HEK293 (cell line): ENCODE data around the gene USP2.

Source experiments
- CTCF ChIA-PET: fragments of 350-600 bp; formaldehyde crosslinking; extraction: SDS; loops from one replicate; lab custom pipeline; 2021; ENCODE audit warnings: antibody characterized with exemption; lab: Yijun Ruan, JAX
- POLR2A ChIA-PET: fragments of 300-600 bp; formaldehyde crosslinking; extraction: SDS; loops from one replicate; lab custom pipeline; 2020; ENCODE audit warnings: antibody characterized with exemption, inconsistent platforms; lab: Yijun Ruan, JAX
- H3K27ac ChIP-seq: fragments of 200-500 bp; sonication (Bioruptor generic); 2 replicates; pipeline ENCODE4 v1.5.1; 2014; ENCODE audit warnings: low read depth, low read length, control low read depth, inconsistent platforms; ENCODE audit errors: extremely low read depth
- H3K36me3 ChIP-seq, 2 experiments: fragments of 200-500 bp in 1 of 2; sonication (Bioruptor generic) in 1 of 2; 1 replicate in 1 of 2; 2 replicates in 1 of 2; pipeline ENCODE4 v1.5.1; 2014 to 2017; ENCODE audit warnings: inconsistent platforms in 2 of 2, low read length in 2 of 2; ENCODE audit not compliant: control insufficient read depth in 2 of 2, insufficient read depth in 1 of 2
- H3K4me1 ChIP-seq: fragments of 200-500 bp; sonication (Bioruptor generic); 2 replicates; pipeline ENCODE4 v1.5.1; 2014; ENCODE audit warnings: mild to moderate bottlenecking, low read length, inconsistent platforms; ENCODE audit not compliant: control insufficient read depth, insufficient read depth
- H3K4me3 ChIP-seq: 2 replicates; pipeline ENCODE4 v1.5.1; 2011; ENCODE audit warnings: low read depth, mild to moderate bottlenecking, control low read depth, low read length, moderate library complexity
- H3K9me3 ChIP-seq: fragments of 200-500 bp; sonication (Bioruptor generic); 2 replicates; pipeline ENCODE4 v1.5.1; 2014; ENCODE audit warnings: low read depth, low read length, inconsistent platforms; ENCODE audit not compliant: control insufficient read depth, insufficient read depth
- AEBP2 ChIP-seq: fragments of 450-650 bp; formaldehyde crosslinking; IDR thresholded peaks from 2 replicates; pipeline ENCODE4 v1.5.1; 2016; ENCODE audit warnings: missing biosample characterization, missing genetic modification characterization, borderline replicate concordance
- GFI1B ChIP-seq: fragments of 450-650 bp; formaldehyde crosslinking; IDR thresholded peaks from 2 replicates; pipeline ENCODE4 v1.5.1; 2016; ENCODE audit warnings: missing biosample characterization, missing genetic modification characterization
- HOXC10 ChIP-seq: sonication (generic); formaldehyde crosslinking; IDR thresholded peaks from 2 replicates; pipeline ENCODE4 v1.8.1; 2023; ENCODE audit warnings: mild to moderate bottlenecking, missing genetic modification reagents
- HOXD13 ChIP-seq: sonication (generic); formaldehyde crosslinking; IDR thresholded peaks from 2 replicates; pipeline ENCODE4 v1.8.0; 2022; ENCODE audit warnings: missing genetic modification reagents, borderline replicate concordance
- MEIS1 ChIP-seq: sonication (generic); formaldehyde crosslinking; IDR thresholded peaks from 2 replicates; pipeline ENCODE4 v1.8.1; 2022; ENCODE audit warnings: missing genetic modification reagents, mild to moderate bottlenecking, borderline replicate concordance
- ZNF140 ChIP-seq: fragments of 450-650 bp; formaldehyde crosslinking; IDR thresholded peaks from 2 replicates; pipeline ENCODE4 v1.5.1; 2016; ENCODE audit warnings: missing biosample characterization, missing genetic modification characterization
- ZNF169 ChIP-seq: fragments of 450-650 bp; formaldehyde crosslinking; IDR thresholded peaks from 2 replicates; pipeline ENCODE4 v1.5.1; 2016; ENCODE audit warnings: missing biosample characterization, missing genetic modification characterization
- ZNF174 ChIP-seq: fragments of 450-650 bp; formaldehyde crosslinking; IDR thresholded peaks from 2 replicates; pipeline ENCODE4 v1.5.0; 2017; ENCODE audit warnings: missing biosample characterization, mild to moderate bottlenecking, missing genetic modification characterization
- ZNF19 ChIP-seq: fragments of 450-650 bp; formaldehyde crosslinking; IDR thresholded peaks from 2 replicates; pipeline ENCODE4; 2016; ENCODE audit warnings: missing biosample characterization, missing genetic modification characterization, low read depth
- ZNF2 ChIP-seq: fragments of 450-650 bp; formaldehyde crosslinking; IDR thresholded peaks from 2 replicates; pipeline ENCODE4 v1.5.1; 2016; ENCODE audit warnings: missing biosample characterization, missing genetic modification characterization
- ZNF214 ChIP-seq: fragments of 450-650 bp; formaldehyde crosslinking; IDR thresholded peaks from 2 replicates; pipeline ENCODE4 v1.5.1; 2017; ENCODE audit warnings: missing biosample characterization, mild to moderate bottlenecking, missing genetic modification characterization, borderline replicate concordance
- ZNF23 ChIP-seq: fragments of 450-650 bp; formaldehyde crosslinking; IDR thresholded peaks from 2 replicates; pipeline ENCODE4 v1.5.1; 2016; ENCODE audit warnings: missing biosample characterization, missing genetic modification characterization, borderline replicate concordance
- ZNF248 ChIP-seq: fragments of 450-650 bp; formaldehyde crosslinking; IDR thresholded peaks from 2 replicates; pipeline ENCODE4 v1.5.1; 2017; ENCODE audit warnings: missing biosample characterization, missing genetic modification characterization
- ZNF274 ChIP-seq, 2 experiments: fragments of 200-500 bp in 1 of 2; fragments of 450-650 bp in 1 of 2; sonication (Bioruptor generic) in 1 of 2; formaldehyde crosslinking in 1 of 2; IDR thresholded peaks; 2 replicates each; pipeline versions ENCODE4 v1.5.1 to v1.6.1; 2014 to 2016; ENCODE audit warnings: borderline replicate concordance in 1 of 2, inconsistent platforms in 1 of 2, low read length in 1 of 2, missing biosample characterization in 1 of 2, missing genetic modification characterization in 1 of 2
- ZNF311 ChIP-seq: fragments of 450-650 bp; formaldehyde crosslinking; IDR thresholded peaks from 2 replicates; pipeline ENCODE4 v1.5.1; 2017; ENCODE audit warnings: missing biosample characterization, missing genetic modification characterization, borderline replicate concordance
- ZNF585B ChIP-seq: fragments of 450-650 bp; formaldehyde crosslinking; IDR thresholded peaks from 2 replicates; pipeline ENCODE4 v1.5.1; 2016; ENCODE audit warnings: missing biosample characterization, missing genetic modification characterization
- ZNF624 ChIP-seq: fragments of 450-650 bp; formaldehyde crosslinking; IDR thresholded peaks from 2 replicates; pipeline ENCODE4 v1.5.1; 2017; ENCODE audit warnings: missing biosample characterization, missing genetic modification characterization
- ZNF776 ChIP-seq: fragments of 450-650 bp; formaldehyde crosslinking; IDR thresholded peaks from 2 replicates; pipeline ENCODE4 v1.5.0; 2017; ENCODE audit warnings: missing biosample characterization, missing genetic modification characterization, borderline replicate concordance
- ZNF830 ChIP-seq: fragments of 450-650 bp; IDR thresholded peaks from 2 replicates; pipeline ENCODE4 v1.5.0; 2018; ENCODE audit warnings: missing biosample characterization, missing genetic modification characterization, low read depth, mild to moderate bottlenecking, moderate library complexity
- ZNF843 ChIP-seq: fragments of 450-650 bp; formaldehyde crosslinking; IDR thresholded peaks from 2 replicates; pipeline ENCODE4 v1.5.1; 2016; ENCODE audit warnings: missing biosample characterization, missing genetic modification characterization
- TF ChIP-seq, protein P1 (sequence below): fragments of 450-650 bp; formaldehyde crosslinking; optimal IDR thresholded peaks from 2 replicates; pipeline ENCODE3; 2016; ENCODE audit warnings: missing biosample characterization, mild to moderate bottlenecking, missing genetic modification characterization
- TF ChIP-seq, protein P2 (sequence below): fragments of 450-650 bp; formaldehyde crosslinking; conservative IDR thresholded peaks from 2 replicates; pipeline ENCODE4 v1.5.1; 2016; ENCODE audit warnings: low read depth, missing biosample characterization, missing genetic modification characterization

USP2 gene

DNA sequence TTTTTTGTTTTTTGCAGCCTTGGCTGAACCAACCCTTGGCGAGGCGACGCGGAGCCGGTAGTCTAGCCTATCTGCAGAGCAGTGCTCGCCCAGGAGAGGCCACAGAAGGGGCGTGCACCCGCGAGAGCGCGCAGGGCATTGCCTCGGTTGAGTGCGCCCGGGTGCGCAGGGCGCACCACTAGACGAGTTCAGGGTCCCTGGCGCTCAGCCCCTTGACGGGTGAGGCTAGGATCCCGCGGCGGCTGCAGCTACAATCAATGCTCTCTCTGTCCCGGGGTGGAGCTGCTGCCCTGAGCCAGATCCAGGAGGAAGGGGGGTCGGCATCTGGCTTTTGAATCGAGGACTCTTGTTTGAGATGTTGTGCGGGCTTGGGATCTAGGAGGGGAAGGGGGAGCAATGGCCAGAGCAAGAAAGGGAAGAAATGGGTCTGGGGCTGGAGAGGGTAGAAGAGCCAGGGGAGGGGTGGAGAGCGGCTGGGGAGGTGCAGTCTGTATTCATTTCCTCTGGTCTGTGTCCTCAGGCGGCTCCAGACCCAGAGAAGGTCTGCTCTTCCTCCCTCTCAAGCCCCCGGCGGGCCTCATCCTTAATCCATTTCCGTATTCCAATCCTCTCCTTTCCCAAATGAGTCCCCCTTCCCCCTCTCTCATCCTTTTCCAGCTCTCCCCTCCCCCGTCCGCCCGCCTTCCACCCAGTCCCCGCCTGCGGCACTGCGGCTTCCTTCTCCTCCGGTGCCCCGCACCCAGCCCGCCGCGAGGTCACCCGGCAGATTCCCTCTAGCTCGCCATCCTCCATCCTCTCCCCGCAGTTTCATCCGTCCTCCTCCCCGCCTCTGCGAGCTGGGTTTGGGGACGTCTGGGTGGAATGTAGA, 40.7 kb upstream of the USP2 start:
- Histone ChIP-seq H3K4me3 (peak overlapping the region; percentile 9), H3K36me3 (no peaks in the 10 kb centered on the region), H3K27ac (no peak overlapping the region), H3K9me3 (no peaks in the 10 kb centered on the region), H3K4me1 (no peaks in the 10 kb centered on the region)
- ChIA-PET CTCF (interaction anchor here (0.5 to 0.9 kb wide), 4 partner anchors 41 to 1279 kb away, joined by 3 to 5 read pairs (median 4); partner anchors contain the start of gene USP2), POLR2A (no interaction called here)
- TF ChIP-seq ZNF776 (tag by site-specific recombination): no peak
- TF ChIP-seq, protein P1, sequence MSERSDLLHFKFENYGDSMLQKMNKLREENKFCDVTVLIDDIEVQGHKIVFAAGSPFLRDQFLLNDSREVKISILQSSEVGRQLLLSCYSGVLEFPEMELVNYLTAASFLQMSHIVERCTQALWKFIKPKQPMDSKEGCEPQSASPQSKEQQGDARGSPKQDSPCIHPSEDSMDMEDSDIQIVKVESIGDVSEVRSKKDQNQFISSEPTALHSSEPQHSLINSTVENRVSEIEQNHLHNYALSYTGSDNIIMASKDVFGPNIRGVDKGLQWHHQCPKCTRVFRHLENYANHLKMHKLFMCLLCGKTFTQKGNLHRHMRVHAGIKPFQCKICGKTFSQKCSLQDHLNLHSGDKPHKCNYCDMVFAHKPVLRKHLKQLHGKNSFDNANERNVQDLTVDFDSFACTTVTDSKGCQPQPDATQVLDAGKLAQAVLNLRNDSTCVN (tag by site-specific recombination): peak; percentile 15

GRCh38 chr11:119421351-119421750, 39.9 kb upstream of the USP2 start:
- Histone ChIP-seq H3K4me1 (no peaks in the 10 kb centered on the region), H3K9me3 (no peaks in the 10 kb centered on the region), H3K4me3 (no peak overlapping the region), H3K36me3 (no peaks in the 10 kb centered on the region), H3K27ac (no peak overlapping the region)
- POLR2A ChIA-PET: no interaction called here
- TF ChIP-seq ZNF23 (tag by site-specific recombination) (no peak), ZNF169 (no peak), ZNF843 (tag by site-specific recombination) (no peak), ZNF174 (no peak), ZNF214 (tag by site-specific recombination) (no peak), ZNF2 (tag by site-specific recombination) (no peak)
- CTCF ChIA-PET: interaction anchor here (0.5 to 0.6 kb wide), 3 partner anchors 40 to 1278 kb away, joined by 3 to 5 read pairs (median 4); partner anchors contain the start of gene USP2

DNA sequence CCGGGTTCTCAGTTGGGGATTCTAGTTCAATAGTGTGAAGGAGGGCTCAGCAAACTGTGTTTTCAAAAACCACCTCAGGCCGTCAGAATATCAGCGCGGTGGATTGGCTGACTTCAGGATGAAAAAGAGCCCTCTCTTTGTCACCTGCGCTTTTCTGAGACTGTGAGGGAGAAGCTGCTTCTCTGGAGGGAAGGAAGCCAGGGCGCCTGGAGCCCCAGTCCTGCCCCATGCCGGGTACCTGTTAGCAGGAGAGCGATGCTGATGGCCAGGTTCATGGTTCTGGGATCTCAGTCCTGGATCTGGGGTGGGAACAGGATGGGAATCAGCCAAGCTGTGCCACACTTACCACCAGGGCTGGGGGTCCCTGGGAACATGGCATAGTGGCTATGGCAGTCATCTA, 39.1 kb upstream of the USP2 start:
- CTCF ChIA-PET: no interaction called here
- no peaks in the 10 kb centered on the region for H3K4me1 ChIP-seq
- no peak overlapping the region for H3K27ac ChIP-seq
- POLR2A ChIA-PET: no interaction called here
- H3K36me3 ChIP-seq: no peaks in the 10 kb centered on the region
- no peak overlapping the region for H3K4me3 ChIP-seq
- H3K9me3 ChIP-seq: no peaks in the 10 kb centered on the region
- TF ChIP-seq ZNF140 (tag by site-specific recombination) (no peak), ZNF19 (tag by site-specific recombination) (no peak), HOXC10 (CRISPR knock-in tag) (no peak), ZNF585B (tag by site-specific recombination) (no peak), ZNF274 (IDR thresholded peaks at IDR 0.05; ENCODE audit: low read length) (no peak), ZNF274 (tag by site-specific recombination; IDR thresholded peaks at IDR 0.05; ENCODE audit: borderline replicate concordance) (no peak), HOXD13 (CRISPR knock-in tag) (no peak), GFI1B (no peak), ZNF248 (tag by site-specific recombination) (no peak), ZNF624 (tag by site-specific recombination) (no peak), AEBP2 (tag by site-specific recombination) (no peak), MEIS1 (CRISPR knock-in tag) (no peak), ZNF830 (tag by site-specific recombination) (no peak), ZNF311 (tag by site-specific recombination) (no peak), ZNF169 (no peak)
- TF ChIP-seq, protein P2, sequence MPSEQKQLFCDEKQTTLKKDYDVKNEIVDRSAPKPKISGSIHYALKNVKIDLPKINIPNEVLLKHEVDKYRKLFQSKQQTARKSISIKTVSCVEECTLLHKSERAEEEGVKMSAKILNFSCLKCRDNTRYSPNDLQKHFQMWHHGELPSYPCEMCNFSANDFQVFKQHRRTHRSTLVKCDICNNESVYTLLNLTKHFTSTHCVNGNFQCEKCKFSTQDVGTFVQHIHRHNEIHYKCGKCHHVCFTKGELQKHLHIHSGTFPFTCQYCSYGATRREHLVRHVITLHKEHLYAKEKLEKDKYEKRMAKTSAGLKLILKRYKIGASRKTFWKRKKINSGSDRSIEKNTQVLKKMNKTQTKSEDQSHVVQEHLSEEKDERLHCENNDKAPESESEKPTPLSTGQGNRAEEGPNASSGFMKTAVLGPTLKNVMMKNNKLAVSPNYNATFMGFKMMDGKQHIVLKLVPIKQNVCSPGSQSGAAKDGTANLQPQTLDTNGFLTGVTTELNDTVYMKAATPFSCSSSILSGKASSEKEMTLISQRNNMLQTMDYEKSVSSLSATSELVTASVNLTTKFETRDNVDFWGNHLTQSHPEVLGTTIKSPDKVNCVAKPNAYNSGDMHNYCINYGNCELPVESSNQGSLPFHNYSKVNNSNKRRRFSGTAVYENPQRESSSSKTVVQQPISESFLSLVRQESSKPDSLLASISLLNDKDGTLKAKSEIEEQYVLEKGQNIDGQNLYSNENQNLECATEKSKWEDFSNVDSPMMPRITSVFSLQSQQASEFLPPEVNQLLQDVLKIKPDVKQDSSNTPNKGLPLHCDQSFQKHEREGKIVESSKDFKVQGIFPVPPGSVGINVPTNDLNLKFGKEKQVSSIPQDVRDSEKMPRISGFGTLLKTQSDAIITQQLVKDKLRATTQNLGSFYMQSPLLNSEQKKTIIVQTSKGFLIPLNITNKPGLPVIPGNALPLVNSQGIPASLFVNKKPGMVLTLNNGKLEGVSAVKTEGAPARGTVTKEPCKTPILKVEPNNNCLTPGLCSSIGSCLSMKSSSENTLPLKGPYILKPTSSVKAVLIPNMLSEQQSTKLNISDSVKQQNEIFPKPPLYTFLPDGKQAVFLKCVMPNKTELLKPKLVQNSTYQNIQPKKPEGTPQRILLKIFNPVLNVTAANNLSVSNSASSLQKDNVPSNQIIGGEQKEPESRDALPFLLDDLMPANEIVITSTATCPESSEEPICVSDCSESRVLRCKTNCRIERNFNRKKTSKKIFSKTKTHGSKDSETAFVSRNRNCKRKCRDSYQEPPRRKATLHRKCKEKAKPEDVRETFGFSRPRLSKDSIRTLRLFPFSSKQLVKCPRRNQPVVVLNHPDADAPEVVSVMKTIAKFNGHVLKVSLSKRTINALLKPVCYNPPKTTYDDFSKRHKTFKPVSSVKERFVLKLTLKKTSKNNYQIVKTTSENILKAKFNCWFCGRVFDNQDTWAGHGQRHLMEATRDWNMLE (tag by site-specific recombination): no peak
